HTR-8/SVneo (cell line): ENCODE results near the gene TPSB2.
"Not testable (repeated sequence)": the region's sequence is repeated elsewhere in the genome, so short reads cannot be mapped to it uniquely, and the experiment has no call there.

Experiments
- DNase-seq: peaks from one replicate; pipeline ENCODE4 v3.0.0; 2011; ENCODE audit warnings: low spot score, mixed read lengths; ENCODE audit not compliant: insufficient read length
- FAIRE-seq: peaks from 2 replicates; lab custom pipeline; 2011; peaks lifted over from hg19 to GRCh38; lab: Jason Lieb, UNC

Gene TPSB2

GRCh38 chr16:1190789-1191188 lies 39.2 kb downstream of the TPSB2 start:
- FAIRE-seq, DNase-seq: not testable (repeated sequence)

- FAIRE-seq (no peak), DNase-seq (no peak)
Measured at GRCh38 chr16:1189455-1189854, 40.5 kb downstream of the TPSB2 start.

- FAIRE-seq: no peak
Measured at GRCh38 chr16:1188432-1189189, 41.4 kb downstream of the TPSB2 start.

DNA sequence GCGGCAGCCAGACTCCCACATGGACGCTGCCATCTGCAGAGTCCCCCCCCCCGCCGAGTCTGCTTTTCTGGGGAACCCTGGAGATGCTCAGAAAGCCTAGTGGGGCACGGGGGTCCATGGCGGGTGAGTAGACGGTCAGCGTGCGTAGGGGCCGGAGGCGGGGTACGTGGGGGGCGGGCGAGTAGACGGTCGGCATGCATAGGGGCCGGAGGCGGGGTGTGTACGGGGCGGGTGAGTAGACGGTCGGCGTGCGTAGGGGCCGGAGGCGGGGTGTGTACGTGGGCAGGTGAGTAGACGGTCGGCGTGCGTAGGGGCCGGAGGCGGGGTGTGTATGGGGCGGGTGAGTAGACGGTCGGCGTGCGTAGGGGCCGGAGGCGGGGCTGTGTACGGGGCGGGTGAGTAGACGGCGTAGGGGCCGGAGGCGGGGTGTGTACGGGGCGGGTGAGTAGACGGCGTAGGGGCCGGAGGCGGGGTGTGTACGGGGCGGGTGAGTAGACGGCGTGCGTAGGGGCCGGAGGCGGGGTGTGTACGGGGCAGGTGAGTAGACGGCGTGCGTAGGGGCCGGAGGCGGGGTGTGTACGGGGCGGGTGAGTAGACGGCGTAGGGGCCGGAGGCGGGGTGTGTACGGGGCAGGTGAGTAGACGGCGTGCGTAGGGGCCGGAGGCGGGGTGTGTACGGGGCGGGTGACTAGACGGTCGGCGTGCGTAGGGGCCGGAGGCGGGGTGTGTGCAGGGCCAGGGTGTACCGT lies 44.4 kb downstream of the TPSB2 start:
- FAIRE-seq: peak; percentile 70
- not testable (repeated sequence) for DNase-seq

More at GRCh38 chr16:1188432-1189189, 41.4 kb downstream of the TPSB2 start:
- DNase-seq: no peak

GRCh38 chr16:1184980-1185379 lies 45.0 kb downstream of the TPSB2 start:
- FAIRE-seq: no peak

GRCh38 chr16:1184156-1184868 lies 45.7 kb downstream of the TPSB2 start:
- FAIRE-seq: no peak
- no peak for DNase-seq

More at GRCh38 chr16:1184980-1185379, 45.0 kb downstream of the TPSB2 start:
- no peak for DNase-seq

- no peak for FAIRE-seq
- no peak for DNase-seq
Measured at GRCh38 chr16:1182950-1183907, 46.8 kb downstream of the TPSB2 start.

- peak; percentile 79 for DNase-seq
- peak; percentile 59 for FAIRE-seq
Measured at GRCh38 chr16:1182316-1182671, 47.7 kb downstream of the TPSB2 start.

- DNase-seq (no peak), FAIRE-seq (peak; percentile 59)
Measured at GRCh38 chr16:1181404-1182315, 48.3 kb downstream of the TPSB2 start.

DNA sequence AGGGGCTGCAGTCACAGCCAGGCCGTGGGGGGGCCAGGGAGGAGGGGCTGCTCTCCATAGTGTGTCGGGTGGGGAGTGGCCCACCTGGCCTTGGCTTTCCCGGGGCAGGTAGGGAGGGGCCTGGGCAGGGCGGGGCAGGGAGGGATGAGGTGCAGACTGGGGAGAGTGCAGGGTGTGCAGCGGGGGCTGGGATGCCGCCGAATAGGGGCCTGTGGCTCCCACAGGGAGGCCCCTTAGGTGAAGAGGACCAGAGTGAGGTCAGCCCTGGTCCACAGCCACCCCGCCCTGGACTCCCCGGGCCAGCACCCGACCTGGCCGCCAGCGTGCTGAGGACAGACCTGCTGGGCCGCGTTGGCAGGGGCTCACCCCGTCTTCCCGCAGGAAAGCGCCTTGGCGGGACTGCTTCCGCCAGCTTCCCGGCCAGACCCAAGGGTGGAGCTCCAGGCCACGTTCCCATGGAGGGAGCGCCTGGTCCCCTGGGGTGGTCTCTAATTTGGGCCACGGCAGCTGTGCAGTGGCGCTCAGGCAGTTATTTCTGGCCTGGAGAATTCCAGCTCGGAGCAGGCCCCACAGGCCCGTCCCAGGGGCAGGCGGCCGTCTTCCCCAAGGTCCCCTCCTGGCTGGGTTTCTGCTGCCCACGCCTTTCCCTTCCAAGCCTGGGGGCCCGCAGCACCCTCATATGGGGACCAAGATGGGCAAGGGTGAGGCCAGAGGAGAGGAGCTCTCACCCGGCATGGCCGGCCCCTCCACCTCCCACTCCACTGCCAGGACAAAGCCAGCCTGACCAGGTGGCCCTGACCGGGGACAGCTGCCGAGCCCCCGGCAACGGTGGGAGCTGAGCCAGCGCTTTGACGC lies 49.2 kb downstream of the TPSB2 start:
- FAIRE-seq (no peak), DNase-seq (no peak)
